GDM1 (cell line): ENCODE measurements around the gene FAM120B.

Experiments
- DNase-seq: peaks from one replicate; lab custom pipeline; 2025; lab: John Stamatoyannopoulos, UW

FAM120B gene

GRCh38 chr6:170287371-170287876 lies 19.1 kb upstream of the FAM120B start:
- no peak for DNase-seq

- DNase-seq = no peak
These were observed 18.4 kb upstream of the FAM120B start for GRCh38 chr6:170288091-170288631.

- DNase-seq = no peak
These were observed 17.7 kb upstream of the FAM120B start for GRCh38 chr6:170288852-170289179.

- no peak for DNase-seq
These were observed 17.2 kb upstream of the FAM120B start for GRCh38 chr6:170289180-170289931.

GRCh38 chr6:170289951-170290295 lies 16.6 kb upstream of the FAM120B start:
- DNase-seq = no peak

- DNase-seq = no peak
These were observed 16.0 kb upstream of the FAM120B start, which contains the start of gene DLL1 for GRCh38 chr6:170290296-170291128. TSS of gene DLL1 (minus strand) at chr6:170291078. CDS start at chr6:170290139, 939 bp downstream.

- DNase-seq = no peak
These were observed 15.1 kb upstream of the FAM120B start for GRCh38 chr6:170291271-170292110.

- no peak for DNase-seq
These were observed 14.5 kb upstream of the FAM120B start for GRCh38 chr6:170292111-170292406.

GRCh38 chr6:170292407-170293158 lies 14.0 kb upstream of the FAM120B start:
- no peak for DNase-seq

GRCh38 chr6:170293341-170294231 lies 13.0 kb upstream of the FAM120B start:
- no peak for DNase-seq

- no peak for DNase-seq
These were observed 12.2 kb upstream of the FAM120B start for GRCh38 chr6:170294298-170294730.

- no peak for DNase-seq
These were observed 11.6 kb upstream of the FAM120B start for GRCh38 chr6:170294813-170295509.

- peak; percentile 29 for DNase-seq
These were observed 10.8 kb upstream of the FAM120B start for GRCh38 chr6:170295510-170296422.

GRCh38 chr6:170296423-170296745 lies 10.2 kb upstream of the FAM120B start:
- DNase-seq = no peak

GRCh38 chr6:170296746-170297575 lies 9.6 kb upstream of the FAM120B start:
- no peak for DNase-seq

GRCh38 chr6:170297576-170298330 lies 8.8 kb upstream of the FAM120B start:
- DNase-seq = no peak

- peak; percentile 41 for DNase-seq
These were observed 7.9 kb upstream of the FAM120B start for GRCh38 chr6:170298688-170299087.
